Activated T-cell treated with anti-CD3 and anti-CD28 coated beads for 1 hour (primary cell): ENCODE measurements around the gene LBHD2.

Experiments used
- DNase-seq: peaks from one replicate; pipeline ENCODE4 v3.0.0-alpha.2; 2020; ENCODE audit warnings: low read depth

Gene LBHD2

DNA sequence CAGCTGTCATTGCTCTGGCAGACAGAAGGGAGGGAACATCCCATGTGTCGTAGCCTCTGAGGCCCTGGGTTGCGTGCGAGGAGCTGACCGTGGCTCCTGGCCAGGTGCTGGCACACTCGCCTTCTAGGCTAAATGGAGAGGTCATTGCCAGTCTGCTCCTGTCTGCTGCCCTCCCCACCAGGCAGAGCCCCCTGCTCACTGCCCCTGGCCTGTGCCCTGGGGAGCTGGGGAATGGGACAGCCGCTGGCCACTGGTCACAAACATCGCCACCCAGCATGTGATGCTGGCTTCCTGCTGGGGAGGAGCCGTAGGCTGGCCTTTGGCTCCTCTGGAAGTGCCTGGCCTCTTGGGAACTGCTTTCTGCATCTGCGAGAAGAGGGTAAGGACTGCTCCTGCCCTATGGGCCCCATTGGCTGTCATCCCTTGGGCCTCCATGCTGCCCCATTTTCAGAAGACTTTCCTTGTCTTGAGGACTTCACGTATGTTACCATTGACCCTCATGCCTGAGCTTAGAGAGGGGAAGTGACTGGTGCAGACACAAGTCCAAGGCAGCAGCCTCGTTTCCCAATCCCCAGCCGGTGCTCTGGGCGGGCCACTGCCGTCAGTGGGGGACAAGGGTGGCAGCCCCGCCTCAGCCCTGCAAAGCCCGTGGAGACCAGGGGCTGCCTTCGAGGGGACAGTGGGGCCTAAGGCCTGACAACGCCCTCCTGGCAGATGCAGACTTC is 37.3 kb downstream of the LBHD2 start:
- DNase-seq = no peak

DNA sequence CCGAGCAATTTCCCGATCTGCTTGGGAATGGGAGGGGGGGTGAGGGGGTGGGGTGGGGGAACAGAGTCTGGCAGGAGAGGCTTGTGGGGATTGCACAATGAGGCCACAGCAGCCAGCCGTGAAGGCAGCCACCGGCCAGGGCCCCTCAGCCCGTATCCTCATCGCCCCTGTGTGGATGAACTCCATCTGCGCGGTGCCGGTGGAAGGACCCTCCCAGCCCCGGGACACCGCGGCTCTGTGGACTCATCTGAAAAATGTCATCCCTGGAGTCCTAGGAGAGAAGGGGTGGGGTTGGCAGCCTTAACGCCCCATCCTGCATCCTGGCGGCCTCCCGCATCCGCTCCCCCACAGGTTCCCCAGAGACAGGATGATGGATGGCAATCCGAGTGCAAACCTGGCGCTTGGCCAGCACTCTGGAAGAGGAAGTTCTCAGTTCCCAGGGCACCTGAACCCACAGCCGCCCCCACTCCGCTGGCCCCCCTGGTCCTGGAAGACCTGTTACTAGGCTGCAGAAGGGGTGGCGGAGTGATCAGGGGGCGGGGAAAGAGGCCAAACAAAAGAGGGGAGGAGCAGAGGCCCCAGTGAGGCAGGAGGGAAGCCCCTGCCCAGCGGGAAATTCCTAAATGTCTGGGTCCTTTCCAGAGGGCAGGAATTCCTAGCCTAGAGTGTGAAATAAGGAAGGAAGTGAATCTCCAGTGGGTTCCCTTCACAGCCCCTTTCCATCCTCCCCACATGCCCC is 38.0 kb downstream of the LBHD2 start:
- DNase-seq = no peak

DNA sequence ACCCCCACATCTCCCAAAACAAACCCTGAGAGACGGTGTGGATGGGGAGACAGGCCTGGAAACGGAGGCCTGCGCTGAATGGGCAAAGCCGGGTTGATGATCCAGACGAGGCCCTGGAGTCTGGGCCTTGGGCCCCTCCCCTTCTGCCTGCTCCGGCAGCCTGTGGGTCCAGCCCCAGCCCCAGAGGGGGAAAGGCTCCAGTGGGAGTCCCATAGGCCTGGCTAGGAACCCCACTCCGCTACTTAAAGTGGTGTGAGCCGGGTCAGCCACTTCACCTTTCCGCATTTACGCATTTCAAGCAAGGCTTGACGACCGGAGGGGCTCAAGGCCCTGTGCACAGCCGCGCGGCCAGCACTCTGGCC is 38.6 kb downstream of the LBHD2 start:
- no peak for DNase-seq

DNA sequence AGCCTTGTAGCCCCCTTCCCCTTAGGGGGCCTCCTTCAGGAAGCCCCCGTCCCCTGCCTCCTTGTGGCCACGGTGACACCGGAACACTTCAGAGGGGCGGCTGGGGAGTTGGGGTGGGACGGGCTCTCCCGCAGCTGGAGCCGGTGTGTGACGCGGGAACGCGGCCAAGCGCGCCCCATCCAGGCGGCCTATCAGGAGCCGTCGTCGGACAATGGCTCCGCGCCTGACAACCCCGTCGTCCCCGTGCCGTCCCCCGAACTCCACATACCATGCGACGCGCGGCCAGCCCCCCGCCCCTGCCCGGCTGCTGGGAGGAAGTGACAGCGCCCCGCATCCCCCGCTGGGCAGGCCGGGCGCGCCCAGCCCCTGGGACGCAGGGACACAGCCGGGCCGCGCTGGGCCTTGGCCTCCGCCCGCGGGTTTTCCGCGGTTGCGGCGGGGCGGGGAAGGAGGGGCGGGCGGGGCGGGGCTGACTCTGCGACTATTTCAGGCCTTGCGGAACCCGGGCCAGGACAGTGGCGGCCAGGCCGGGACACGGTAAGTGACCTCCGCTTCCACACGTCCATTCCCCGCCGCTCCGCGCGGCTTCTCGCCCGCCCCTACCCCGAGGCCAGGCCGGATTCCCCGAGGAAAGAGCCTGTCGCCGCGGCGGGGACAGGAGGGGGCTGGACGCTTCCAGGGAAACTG is 39.1 kb downstream of the LBHD2 start, which contains the start of gene TNFAIP2:
Gene TNFAIP2 (plus strand): TSS at position 515 of the 687 bp plus-strand sequence. CDS start 2,997 bp downstream, outside the sequence.
- DNase-seq = no peak

DNA sequence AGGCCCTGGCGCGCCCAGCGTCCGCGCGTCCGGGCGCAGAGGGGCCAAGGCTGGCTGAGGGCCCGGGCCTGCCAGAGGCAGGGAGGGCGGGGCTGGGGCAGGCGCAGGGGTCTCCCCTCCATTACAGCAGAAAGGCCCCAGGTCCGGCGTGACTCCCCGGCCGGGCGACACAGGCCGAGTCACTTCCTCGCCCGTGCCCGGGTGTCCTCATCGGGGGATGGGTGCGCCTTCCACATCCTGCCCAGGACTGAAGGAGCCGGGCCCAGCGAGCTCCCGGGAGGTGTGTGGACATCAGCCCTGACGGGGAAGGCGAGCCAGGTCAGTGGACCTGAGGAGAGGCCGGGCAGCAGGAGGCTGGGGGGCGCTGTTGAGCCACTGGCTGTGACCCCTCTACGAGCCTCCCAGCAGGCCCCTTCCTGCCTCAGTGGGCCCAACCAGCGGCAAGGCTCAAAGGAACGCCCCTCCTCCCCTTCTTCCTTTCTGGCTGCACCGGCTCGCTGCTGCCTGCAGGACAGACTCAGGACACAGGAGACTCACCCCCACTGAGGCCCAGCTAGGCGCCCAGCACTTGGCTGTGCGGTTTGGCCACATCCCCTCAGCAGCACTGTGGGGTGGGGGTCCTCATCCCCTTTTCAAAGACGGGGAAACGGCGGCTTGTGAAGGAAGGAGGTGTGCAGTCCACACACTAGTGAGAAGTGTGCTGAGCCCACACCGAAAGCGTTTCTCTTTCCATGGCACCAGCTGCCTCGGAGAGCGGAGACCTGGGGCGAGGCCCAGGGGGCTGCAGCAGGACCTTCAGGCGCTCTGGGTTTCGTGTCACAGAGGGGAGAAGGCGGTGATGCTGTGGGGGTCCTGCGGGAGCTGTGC is 39.9 kb downstream of the LBHD2 start:
- DNase-seq = no peak

DNA sequence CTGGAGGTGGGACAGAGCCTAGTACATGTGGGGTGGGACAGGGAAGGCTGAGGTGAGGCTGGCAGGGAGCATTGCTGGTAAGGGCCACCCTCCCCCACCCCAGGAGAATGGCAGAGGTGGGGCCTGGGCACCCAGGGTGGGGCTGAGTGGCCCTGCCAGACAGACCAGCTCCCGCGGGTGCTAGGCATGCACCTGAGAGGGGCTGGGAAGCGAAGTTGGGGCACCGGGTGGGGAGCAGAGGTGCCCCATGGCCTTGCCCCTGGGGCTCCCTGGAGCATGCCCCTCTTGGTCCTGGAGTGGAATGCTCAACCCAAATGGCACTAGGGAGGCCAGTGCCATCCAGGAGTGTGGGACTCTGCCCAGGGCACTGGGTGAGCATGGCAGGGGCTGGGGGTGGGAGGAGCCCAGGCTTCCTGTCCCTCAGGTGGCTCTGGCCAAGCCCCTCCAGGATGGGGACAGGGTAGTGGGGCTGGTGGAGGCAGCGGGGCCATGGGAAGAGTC is 40.5 kb downstream of the LBHD2 start:
- no peak for DNase-seq

DNA sequence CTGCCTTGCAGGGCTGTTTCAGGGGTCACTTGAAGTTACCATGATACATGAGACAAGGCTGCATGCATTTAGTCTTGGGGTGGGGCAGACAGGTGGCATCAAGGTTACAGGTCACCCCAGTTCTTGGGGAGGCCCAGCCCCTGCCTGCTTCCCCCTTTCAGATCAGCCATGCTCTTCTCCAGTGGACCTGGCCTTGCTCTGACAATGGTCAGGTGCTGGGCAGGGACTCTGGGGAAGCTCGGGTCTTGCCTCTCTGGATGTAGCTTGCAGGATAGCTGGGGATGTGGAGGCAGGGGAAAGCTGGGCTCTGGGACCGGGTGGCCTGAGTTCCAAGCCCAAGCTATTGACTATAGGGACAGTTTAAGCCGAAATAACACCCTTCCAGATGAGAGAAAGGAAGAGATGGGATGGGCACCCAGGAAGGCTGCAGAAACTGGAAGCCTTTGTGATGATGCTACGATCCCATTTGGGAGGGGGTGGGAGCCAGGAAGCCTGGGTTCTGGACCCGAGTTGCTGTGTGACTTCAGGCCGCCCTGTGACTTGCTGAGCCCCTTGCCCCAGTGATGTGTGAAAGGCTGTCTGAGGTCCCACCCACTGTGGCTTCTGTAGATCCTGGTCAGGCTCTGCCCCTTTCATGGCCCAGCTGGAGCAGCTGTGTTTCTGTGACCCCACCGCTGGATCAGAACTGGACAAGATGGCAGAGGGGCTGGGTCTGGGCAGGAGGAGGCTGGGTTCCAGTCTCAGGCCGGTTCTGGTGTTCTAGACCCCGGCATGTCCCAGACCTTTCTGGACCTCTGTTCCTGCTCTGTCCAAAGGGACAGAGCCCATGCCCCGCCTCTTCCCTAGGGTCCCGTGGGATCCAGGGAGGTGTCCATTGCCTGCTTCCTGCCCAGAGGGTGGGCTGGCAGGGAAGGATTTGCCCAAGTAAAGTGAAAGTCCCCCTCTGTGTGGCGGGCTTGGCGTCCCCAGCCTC is 41.4 kb downstream of the LBHD2 start:
- DNase-seq = no peak

DNA sequence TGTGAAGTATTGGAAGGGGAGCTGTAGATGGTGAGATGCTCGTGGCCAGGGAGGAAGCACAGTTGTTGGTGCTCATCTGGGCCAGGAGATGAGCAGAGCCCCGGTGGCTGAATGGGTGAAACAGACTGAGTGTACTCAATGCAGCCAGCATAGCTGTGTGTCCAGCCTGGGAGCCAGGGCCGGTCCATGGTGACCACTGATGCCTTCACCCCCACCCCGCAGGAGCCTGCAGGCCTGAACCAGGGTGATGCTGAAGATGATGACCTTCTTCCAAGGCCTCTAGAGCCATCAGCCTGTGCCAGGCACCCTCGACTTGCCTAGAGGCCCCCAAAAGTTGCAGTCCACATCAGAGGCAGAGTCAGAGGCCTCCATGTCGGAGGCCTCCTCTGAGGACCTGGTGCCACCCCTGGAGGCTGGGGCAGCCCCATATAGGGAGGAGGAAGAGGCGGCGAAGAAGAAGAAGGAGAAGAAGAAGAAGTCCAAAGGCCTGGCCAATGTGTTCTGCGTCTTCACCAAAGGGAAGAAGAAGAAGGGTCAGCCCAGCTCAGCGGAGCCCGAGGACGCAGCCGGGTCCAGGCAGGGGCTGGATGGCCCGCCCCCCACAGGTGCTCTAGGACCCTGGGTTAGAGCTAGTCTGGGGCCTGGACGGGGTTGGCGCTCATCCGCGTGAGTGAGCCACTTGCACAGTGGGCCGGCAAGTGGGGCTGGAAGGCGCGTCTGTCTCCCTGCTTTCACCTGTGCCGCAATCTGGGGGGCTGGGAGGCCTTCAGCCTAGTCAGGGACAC is 42.3 kb downstream of the LBHD2 start:
- no peak for DNase-seq

DNA sequence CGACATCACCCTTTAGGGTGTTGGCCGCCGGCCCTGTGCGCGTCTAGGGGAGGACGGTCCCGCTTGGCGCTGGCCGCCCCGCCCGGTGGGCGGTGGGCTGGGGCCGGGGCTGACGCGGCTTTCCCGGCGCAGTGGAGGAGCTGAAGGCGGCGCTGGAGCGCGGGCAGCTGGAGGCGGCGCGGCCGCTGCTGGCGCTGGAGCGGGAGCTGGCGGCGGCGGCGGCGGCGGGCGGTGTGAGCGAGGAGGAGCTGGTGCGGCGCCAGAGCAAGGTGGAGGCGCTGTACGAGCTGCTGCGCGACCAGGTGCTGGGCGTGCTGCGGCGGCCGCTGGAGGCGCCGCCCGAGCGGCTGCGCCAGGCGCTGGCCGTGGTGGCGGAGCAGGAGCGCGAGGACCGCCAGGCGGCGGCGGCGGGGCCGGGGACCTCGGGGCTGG is 42.9 kb downstream of the LBHD2 start:
- DNase-seq = no peak

DNA sequence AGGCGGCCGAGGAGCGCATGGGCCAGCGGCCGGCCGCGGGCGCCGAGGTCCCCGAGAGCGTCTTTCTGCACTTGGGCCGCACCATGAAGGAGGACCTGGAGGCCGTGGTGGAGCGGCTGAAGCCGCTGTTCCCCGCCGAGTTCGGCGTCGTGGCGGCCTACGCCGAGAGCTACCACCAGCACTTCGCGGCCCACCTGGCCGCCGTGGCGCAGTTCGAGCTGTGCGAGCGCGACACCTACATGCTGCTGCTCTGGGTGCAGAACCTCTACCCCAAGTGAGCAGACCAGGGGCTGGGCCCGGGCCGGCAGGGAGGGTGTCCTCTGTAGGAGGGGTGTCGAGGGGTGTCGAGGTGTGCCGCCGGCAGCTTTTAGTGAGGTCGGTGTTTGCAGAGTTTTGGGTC is 43.3 kb downstream of the LBHD2 start:
- no peak for DNase-seq

DNA sequence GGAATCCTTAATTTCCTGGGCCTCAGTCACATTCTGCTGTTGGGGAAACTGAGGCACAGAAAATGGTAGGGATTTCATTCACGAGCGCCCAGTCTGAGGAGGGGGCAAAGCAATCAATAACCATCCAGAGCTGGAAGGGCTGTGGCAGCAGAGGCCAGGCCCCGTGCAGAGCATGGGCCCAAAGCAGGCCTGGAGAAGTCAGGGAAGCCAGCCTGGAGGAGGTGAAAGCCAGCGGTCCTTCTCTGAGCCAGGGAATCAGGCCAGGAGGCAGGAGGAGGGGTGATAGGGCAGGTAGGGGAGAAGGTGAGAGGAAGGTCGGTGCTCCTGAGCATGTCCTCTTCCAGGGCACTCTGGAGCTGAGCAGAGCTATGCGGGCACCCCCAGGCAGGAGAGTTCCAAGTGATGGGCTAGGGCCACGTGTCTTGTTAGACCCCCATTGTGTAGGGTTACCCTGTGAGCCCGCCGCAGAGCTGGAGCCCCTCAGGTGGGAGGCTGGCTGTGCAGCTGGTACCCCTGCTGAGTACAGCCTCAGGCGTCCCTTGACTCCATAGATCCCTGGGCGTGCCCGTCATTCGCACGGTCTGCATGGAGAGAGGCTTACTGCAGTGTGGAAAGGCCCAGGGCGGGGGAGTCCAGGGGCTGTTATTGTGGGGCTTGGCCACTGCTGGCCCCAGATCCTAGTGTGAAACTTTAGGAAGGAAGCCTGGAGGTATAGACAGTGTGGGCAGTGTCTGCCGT is 44.0 kb downstream of the LBHD2 start:
- DNase-seq = no peak

DNA sequence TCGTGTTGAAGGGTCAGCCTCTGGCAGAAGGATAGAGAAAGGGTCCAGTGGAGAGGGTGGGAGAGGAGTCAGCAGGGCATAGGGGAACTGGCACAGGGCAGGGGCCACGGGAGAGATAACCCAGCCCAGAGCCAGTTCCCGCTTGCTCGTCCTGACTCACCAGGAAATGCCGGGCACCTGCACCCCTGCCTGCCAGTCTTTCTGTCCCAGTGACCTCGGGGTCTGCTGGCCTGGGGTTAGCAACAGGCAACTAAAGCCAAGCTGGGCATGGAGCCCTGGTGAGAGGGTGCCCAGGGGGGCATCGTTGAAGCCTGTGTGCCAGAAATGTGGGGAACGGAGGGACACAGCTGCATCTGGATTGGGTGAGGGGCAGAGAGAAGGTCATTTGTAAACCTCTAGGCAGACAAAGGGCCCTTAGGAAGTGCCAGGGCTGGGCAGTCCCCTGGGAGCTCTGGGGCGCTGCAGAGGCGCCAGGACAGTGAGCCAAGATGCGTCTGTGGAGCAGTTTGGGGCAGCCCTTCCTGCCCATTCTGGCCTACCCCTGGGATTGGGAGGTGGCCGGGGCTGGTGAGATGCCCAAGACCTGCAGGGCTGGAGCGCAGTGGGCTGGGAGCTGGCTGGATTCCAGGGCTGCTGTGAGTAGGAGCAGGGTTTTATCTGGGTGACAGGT is 44.8 kb downstream of the LBHD2 start:
- no peak for DNase-seq

DNA sequence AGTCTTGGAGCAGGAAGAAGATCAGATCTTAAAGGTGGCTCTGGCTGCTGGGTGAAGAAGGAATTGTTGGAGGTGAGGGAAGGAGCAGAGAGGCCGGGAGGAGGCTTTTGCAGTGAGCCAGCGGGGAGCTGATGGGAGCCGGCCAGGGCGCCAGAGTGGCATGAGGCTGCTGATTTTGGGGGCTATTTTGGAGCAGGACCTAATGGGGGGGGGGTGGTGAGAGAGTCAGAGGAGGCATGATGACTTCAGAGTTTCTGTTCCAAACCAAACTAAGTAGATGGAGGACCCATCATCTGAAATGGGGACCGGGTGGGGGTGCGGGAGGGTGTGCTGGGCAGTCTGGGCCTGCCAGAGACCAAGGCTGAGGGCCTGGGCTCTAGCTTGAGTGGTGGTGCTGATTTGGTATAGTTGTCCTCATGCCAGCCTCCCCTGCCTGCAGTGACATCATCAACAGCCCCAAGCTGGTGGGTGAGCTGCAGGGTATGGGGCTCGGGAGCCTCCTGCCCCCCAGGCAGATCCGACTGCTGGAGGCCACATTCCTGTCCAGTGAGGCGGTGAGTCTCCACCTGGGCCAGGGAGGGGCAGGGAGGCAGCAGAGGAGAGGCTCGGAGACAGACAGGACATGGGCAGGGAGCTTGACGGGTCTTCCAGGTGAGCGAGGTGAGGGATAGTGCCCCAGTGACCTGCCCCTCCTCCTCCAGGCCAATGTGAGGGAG is 45.4 kb downstream of the LBHD2 start:
- no peak for DNase-seq

DNA sequence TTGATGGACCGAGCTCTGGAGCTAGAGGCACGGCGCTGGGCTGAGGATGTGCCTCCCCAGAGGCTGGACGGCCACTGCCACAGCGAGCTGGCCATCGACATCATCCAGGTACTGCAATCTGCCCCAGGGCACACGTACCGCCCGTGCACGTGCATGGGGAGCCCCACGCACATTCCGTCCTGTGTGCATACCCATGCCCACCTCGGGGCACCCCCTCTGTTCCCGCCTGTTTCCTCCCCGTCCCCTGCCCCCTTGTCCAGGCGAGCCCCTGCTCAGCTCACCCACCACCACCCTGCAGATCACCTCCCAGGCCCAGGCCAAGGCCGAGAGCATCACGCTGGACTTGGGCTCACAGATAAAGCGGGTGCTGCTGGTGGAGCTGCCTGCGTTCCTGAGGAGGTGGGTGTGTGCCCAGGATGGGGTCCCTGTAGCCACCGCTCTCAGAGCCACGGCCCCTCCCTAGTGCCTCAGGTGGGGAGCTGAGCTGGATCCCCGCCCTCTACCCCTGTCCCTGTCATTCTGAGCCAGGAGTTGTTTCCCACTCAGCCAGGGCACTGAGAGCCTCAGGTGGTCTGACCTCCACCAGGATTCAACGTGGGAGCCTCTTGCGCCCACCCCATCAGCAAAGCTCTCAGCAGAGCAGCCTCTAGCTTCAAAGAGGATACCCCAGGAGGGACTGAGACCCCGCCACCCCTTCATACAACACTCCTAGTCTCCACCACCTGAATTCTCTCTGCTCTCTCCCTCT is 46.2 kb downstream of the LBHD2 start:
- no peak for DNase-seq

DNA sequence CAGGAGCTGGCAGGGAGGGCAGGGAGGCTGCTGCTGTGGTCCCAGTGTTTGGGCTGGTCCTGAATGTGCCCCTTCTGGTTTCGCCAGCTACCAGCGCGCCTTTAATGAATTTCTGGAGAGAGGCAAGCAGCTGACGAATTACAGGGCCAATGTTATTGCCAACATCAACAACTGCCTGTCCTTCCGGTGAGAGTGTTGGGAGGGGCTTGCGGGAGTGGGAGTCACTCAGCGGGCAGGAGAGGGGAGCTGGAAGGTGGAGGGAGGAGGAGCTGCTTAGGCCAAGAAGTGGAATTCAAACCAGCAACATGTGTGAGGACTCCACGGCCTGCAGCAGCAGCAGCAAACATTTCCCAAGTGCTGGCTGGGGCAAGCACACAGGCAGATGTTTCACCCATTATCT is 47.0 kb downstream of the LBHD2 start:
- no peak for DNase-seq

DNA sequence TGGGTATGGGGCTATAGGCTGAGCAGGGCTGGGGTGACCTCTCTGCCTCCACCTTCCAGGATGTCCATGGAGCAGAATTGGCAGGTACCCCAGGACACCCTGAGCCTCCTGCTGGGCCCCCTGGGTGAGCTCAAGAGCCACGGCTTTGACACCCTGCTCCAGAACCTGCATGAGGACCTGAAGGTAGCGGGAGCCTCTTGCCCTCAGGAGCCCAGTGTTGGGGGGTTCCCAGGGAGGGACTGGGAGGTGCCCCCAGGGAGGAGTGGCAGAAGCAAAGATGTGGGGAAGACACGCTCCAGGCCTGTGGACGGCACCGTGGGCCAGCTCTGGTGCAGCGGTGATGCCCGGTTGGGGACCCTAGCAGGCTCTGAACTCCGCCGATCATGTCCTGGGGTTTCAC is 47.6 kb downstream of the LBHD2 start:
- DNase-seq = no peak
